Measurements from ENCODE around the gene TLX3.

TLX3 gene

GRCh38 chr5:171269717-171270116 is 39.3 kb upstream of the TLX3 start:
- peak; percentile 30 for DNase-seq (ENCODE audit: low spot score)
- H3K27ac ChIP-seq: no peak overlapping the region
- TF ChIP-seq CTCF (conservative IDR thresholded peaks at IDR 0.05; ENCODE audit: low read depth): no peak
- ChIA-PET POLR2A (ENCODE audit: low non-redundant PET) (no interaction called here), CTCF (interaction anchor here (0.9 kb wide), 1 partner anchor 460 kb away, joined by 3 read pairs; no protein-coding TSS in a partner anchor)

- no peak overlapping the region for H3K27ac ChIP-seq
- POLR2A ChIA-PET (ENCODE audit: low non-redundant PET): no interaction called here
- no peak for TF ChIP-seq CTCF (conservative IDR thresholded peaks at IDR 0.05; ENCODE audit: low read depth)
- CTCF ChIA-PET: interaction anchor here (0.9 kb wide), 1 partner anchor 461 kb away, joined by 3 read pairs; no protein-coding TSS in a partner anchor
- DNase-seq (ENCODE audit: low spot score): no peak
These were observed 38.9 kb upstream of the TLX3 start for GRCh38 chr5:171270136-171270535.

- TF ChIP-seq CTCF (conservative IDR thresholded peaks at IDR 0.05; ENCODE audit: low read depth): no peak
- POLR2A ChIA-PET (ENCODE audit: low non-redundant PET): no interaction called here
- H3K27ac ChIP-seq: no peak overlapping the region
- CTCF ChIA-PET: interaction anchor here (0.6 kb wide), 3 partner anchors 41 to 964 kb away, joined by 3 read pairs; no protein-coding TSS in a partner anchor
- no peak for DNase-seq (ENCODE audit: low spot score)
These were observed 37.2 kb upstream of the TLX3 start for GRCh38 chr5:171271798-171272197.

GRCh38 chr5:171272996-171273970 is 35.8 kb upstream of the TLX3 start:
- ChIA-PET POLR2A (ENCODE audit: low non-redundant PET) (no interaction called here), CTCF (interaction anchor here (0.9 kb wide), 1 partner anchor 71 kb away, joined by 3 read pairs; no protein-coding TSS in a partner anchor)
- no peak overlapping the region for H3K27ac ChIP-seq
- no peak for TF ChIP-seq CTCF (conservative IDR thresholded peaks at IDR 0.05; ENCODE audit: low read depth)
- no peak for DNase-seq (ENCODE audit: low spot score)

GRCh38 chr5:171275841-171276544 is 33.1 kb upstream of the TLX3 start:
- no peak for TF ChIP-seq CTCF (conservative IDR thresholded peaks at IDR 0.05; ENCODE audit: low read depth)
- H3K27ac ChIP-seq: no peak overlapping the region
- ChIA-PET CTCF (interaction anchor here (0.7 kb wide), 2 partner anchors 599 to 1295 kb away, joined by 3 to 5 read pairs; no protein-coding TSS in a partner anchor), POLR2A (ENCODE audit: low non-redundant PET) (no interaction called here)
- no peak for DNase-seq (ENCODE audit: low spot score)

- no peak overlapping the region for H3K27ac ChIP-seq
- TF ChIP-seq CTCF (conservative IDR thresholded peaks at IDR 0.05; ENCODE audit: low read depth): no peak
- ChIA-PET CTCF (interaction anchor here (0.7 to 0.8 kb wide), 2 partner anchors 57 to 174 kb away, joined by 3 read pairs; no protein-coding TSS in a partner anchor), POLR2A (ENCODE audit: low non-redundant PET) (no interaction called here)
- no peak for DNase-seq (ENCODE audit: low spot score)
These were observed 25.3 kb upstream of the TLX3 start for GRCh38 chr5:171283753-171284152.
